NCI-H2196 (cell line): Measurements from ENCODE around the gene CT83.

Experiments used
- DNase-seq: peaks from one replicate; lab custom pipeline; 2025; ENCODE audit not compliant: unreplicated experiment; lab: John Stamatoyannopoulos, UW

The CT83 gene

DNA sequence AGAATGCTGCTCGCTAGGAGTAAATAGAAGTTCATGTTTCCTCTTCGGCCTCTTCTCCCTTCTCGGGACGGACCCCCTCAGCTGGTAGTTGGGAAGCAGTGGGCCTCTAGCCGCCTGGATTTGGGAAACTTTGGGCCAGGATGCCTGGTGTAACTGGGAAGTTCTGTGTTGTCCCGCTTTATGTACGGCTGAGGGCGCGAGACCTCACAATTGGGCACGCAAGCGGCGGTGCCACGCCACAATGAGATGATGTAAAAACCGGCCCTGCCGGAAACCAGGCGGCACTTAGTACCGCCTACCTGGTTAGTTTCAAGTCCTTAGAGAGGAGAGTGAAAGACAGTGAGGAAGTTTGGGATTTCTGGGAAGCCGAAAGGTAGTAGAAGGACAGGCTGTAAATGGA lies at the start of gene CT83:
CT83 (minus strand) TSS at position 155 of the 400 bp plus-strand sequence; CDS start at position 35, 120 bp downstream.
- DNase-seq, result no peak

DNA sequence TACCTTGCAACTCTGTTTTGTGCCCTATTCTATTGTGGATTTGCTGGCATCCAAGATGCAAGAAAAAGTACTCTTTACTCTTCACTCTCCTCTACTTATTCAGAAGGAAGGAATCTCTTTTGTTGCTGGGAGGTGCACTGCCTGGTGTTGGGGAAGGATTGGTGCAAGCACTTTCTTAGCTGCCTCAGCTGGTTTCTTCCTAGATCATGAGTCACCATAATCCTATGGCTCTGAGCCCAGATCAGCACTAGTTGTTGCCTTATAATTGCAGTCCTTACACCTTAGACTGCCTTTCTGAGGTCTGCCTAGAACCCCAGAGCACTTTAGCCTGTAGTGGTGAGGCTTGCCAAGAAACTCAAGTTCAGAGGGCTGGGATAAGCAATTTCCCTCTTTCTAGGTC lies 37.0 kb upstream of the CT83 start:
- no peak for DNase-seq

DNA sequence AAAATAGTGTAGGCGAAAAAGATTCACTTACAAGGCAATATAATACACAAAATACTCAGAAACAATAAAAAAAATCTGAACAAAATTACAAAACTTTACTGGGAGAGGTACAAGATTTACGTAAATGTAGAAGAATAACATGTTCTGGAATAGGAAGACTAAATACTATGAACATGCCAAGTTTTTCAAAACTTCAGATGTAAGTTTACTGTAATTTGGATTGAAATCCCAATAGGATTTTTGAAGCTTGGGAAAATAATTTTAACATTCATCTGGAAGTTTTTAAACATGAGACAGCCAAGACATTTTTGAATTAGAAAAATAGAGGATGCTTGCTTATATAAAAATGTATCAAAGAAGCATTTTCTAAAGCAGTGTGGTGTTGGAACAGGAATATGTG lies 30.5 kb upstream of the CT83 start:
- DNase-seq, result no peak

DNA sequence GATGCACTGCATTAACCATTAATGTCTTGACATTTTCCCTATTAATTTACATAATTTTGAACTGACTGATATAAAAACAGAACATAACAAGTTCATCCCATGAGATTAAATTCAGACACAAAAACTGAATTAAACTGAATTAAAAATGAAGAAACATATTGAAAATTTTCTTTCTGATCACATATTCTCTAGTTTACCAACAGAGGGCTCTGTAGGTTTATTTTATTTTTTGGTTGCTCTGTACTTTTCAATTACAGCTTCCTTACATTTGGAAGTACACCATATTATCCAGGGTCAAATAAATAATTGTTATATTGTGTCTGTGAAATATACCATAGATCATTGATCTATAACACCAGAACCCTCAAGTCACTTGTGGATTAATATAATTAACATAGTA lies 27.3 kb upstream of the CT83 start:
- DNase-seq, result no peak

GRCh38 chrX:116480059-116480458 lies 17.3 kb upstream of the CT83 start:
- no peak for DNase-seq

GRCh38 chrX:116449156-116449555 lies 13.6 kb downstream of the CT83 start:
- DNase-seq, result no peak

GRCh38 chrX:116436358-116436816 lies 26.4 kb downstream of the CT83 start, which contains the start of gene SLC6A14:
Gene SLC6A14, plus strand, starts transcription at chrX:116436606. Its CDS starts 104 bp downstream, at chrX:116436710.
- no peak for DNase-seq

GRCh38 chrX:116435597-116435996 lies 27.2 kb downstream of the CT83 start:
- no peak for DNase-seq

DNA sequence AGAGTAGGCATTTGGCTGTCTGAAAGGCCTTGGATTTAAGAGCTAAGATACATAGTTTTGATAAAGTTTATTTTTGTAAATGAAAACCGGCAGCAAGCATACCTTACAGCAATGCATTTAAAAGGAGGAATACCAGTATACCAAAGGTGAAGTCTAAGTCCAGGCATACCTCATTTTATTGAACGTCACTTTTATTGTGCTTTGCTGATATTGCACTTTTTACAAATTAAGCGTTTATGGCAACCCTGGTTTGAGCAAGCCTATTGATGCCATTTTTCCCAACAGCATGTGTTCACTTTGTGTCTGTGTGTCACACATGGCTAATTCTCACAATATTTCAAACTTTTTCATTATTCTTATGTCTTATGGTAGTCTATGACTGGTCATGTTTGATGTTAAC lies 34.8 kb downstream of the CT83 start:
- DNase-seq, result no peak

GRCh38 chrX:116417968-116418367 lies 44.8 kb downstream of the CT83 start:
- no peak for DNase-seq

GRCh38 chrX:116417214-116417613 lies 45.6 kb downstream of the CT83 start:
- no peak for DNase-seq

DNA sequence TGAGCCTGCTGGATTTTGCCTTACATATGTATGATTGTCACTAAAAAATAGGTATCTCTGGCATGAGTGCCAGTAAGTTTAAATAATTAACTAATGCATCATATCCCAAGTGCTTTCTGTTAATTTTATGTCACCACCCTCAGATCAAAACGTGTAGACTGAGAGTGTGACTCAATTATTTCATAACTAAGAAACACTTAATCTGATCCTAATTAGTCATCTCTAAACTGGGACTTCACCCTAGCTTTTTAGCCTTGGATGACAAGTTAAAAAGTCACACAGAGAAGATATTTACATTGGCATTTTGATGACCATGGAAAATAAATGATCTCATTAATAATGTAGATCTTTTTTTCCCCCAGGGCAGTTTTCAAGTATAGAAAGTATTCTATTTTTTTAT lies 49.5 kb downstream of the CT83 start:
- DNase-seq, result no peak
